Suppressor macrophage treated with lipopolysaccharide for 4 hours (primary cell): ENCODE results near the gene SLC8A1.

ENCODE experiments used
- DNase-seq: peaks from one replicate; pipeline ENCODE4 v3.0.0-alpha.2; 2020

SLC8A1 gene

GRCh38 chr2:40348665-40349064, 103.2 kb downstream of the SLC8A1 start:
- DNase-seq, result no peak

- no peak for DNase-seq
Observed at GRCh38 chr2:40348038-40348437, 103.9 kb downstream of the SLC8A1 start.

- no peak for DNase-seq
Observed at GRCh38 chr2:40346535-40347354, 105.1 kb downstream of the SLC8A1 start.

GRCh38 chr2:40344364-40344763, 107.5 kb downstream of the SLC8A1 start:
- no peak for DNase-seq

- no peak for DNase-seq
Observed at GRCh38 chr2:40343902-40344301, 108.0 kb downstream of the SLC8A1 start.

- DNase-seq, result no peak
Observed at GRCh38 chr2:40341198-40341597, 110.7 kb downstream of the SLC8A1 start.

GRCh38 chr2:40339026-40339425, 112.9 kb downstream of the SLC8A1 start:
- no peak for DNase-seq

GRCh38 chr2:40332191-40332826, 119.6 kb downstream of the SLC8A1 start:
- DNase-seq, result peak; percentile 79

GRCh38 chr2:40330096-40330495, 121.8 kb downstream of the SLC8A1 start:
- no peak for DNase-seq

- no peak for DNase-seq
Observed at GRCh38 chr2:40329739-40330030, 122.2 kb downstream of the SLC8A1 start.

- DNase-seq, result no peak
Observed at GRCh38 chr2:40325116-40325515, 126.8 kb downstream of the SLC8A1 start.

- no peak for DNase-seq
Observed at GRCh38 chr2:40324656-40325055, 127.2 kb downstream of the SLC8A1 start.

- no peak for DNase-seq
Observed at GRCh38 chr2:40321822-40322221, 130.1 kb downstream of the SLC8A1 start.

- no peak for DNase-seq
Observed at GRCh38 chr2:40321016-40321623, 130.8 kb downstream of the SLC8A1 start.

- DNase-seq, result no peak
Observed at GRCh38 chr2:40318921-40319320, 133.0 kb downstream of the SLC8A1 start.

GRCh38 chr2:40317761-40318160, 134.1 kb downstream of the SLC8A1 start:
- no peak for DNase-seq

GRCh38 chr2:40317046-40317445, 134.8 kb downstream of the SLC8A1 start:
- no peak for DNase-seq

GRCh38 chr2:40316620-40317019, 135.3 kb downstream of the SLC8A1 start:
- no peak for DNase-seq

- DNase-seq, result no peak
Observed at GRCh38 chr2:40315683-40316082, 136.2 kb downstream of the SLC8A1 start.

GRCh38 chr2:40311026-40311425, 140.9 kb downstream of the SLC8A1 start:
- DNase-seq, result no peak

GRCh38 chr2:40310303-40310702, 141.6 kb downstream of the SLC8A1 start:
- no peak for DNase-seq

GRCh38 chr2:40304340-40304739, 147.6 kb downstream of the SLC8A1 start:
- DNase-seq, result no peak

GRCh38 chr2:40303746-40304145, 148.1 kb downstream of the SLC8A1 start:
- no peak for DNase-seq

- DNase-seq, result no peak
Observed at GRCh38 chr2:40302751-40303325, 149.1 kb downstream of the SLC8A1 start.
